ENCODE results near the gene SARS1.

The SARS1 gene

DNA sequence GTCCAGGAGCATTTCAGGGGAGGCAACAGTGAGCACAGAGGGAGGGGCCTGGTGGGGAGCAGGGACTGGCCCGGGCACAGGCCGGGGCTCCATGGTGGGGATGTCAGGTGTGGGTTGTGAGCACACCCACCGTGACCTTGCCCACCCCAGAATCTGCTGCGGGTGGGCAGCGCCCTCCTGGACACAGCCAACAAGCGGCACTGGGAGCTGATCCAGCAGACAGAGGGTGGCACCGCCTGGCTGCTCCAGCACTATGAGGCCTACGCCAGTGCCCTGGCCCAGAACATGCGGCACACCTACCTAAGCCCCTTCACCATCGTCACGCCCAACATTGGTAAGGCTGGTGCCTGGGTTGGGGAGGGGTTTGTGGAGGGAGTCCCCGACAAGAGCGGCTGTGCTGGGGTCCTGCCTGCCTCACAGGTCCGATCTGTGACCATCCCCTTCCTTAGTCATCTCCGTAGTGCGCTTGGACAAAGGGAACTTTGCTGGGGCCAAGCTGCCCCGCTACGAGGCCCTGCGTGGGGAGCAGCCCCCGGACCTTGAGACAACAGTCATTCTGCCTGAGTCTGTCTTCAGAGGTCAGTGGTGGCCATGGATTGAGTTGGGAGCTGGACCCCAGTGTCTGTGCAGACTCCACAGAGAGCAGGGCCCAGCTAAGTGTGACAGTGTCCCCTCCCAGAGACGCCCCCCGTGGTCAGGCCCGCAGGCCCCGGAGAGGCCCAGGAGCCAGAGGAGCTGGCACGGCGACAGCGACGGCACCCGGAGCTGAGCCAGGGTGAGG, 54.9 kb downstream of the SARS1 start:
- TF ChIP-seq, protein P1, sequence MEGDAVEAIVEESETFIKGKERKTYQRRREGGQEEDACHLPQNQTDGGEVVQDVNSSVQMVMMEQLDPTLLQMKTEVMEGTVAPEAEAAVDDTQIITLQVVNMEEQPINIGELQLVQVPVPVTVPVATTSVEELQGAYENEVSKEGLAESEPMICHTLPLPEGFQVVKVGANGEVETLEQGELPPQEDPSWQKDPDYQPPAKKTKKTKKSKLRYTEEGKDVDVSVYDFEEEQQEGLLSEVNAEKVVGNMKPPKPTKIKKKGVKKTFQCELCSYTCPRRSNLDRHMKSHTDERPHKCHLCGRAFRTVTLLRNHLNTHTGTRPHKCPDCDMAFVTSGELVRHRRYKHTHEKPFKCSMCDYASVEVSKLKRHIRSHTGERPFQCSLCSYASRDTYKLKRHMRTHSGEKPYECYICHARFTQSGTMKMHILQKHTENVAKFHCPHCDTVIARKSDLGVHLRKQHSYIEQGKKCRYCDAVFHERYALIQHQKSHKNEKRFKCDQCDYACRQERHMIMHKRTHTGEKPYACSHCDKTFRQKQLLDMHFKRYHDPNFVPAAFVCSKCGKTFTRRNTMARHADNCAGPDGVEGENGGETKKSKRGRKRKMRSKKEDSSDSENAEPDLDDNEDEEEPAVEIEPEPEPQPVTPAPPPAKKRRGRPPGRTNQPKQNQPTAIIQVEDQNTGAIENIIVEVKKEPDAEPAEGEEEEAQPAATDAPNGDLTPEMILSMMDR (IDR thresholded peaks at IDR 0.05), result no peak
- Histone ChIP-seq H3K4me2 (ENCODE audit: low read length) (no peak overlapping the region), H3K27me3 (ENCODE audit: control insufficient read depth, insufficient read depth, low read length) (no peaks in the 10 kb centered on the region), H3K9me3 (ENCODE audit: control insufficient read depth, low read length) (no peaks in the 10 kb centered on the region), H3K27ac (no peak overlapping the region), H2AFZ (no peak overlapping the region), H3K4me3 (ENCODE audit: low read depth, low read length) (no peak overlapping the region), H3K79me2 (no peaks in the 10 kb centered on the region), H3K36me3 (ENCODE audit: control insufficient read depth, insufficient read depth, low read length) (no peaks in the 10 kb centered on the region), H3K4me1 (no peaks in the 10 kb centered on the region), H3K9ac (no peak overlapping the region)

DNA sequence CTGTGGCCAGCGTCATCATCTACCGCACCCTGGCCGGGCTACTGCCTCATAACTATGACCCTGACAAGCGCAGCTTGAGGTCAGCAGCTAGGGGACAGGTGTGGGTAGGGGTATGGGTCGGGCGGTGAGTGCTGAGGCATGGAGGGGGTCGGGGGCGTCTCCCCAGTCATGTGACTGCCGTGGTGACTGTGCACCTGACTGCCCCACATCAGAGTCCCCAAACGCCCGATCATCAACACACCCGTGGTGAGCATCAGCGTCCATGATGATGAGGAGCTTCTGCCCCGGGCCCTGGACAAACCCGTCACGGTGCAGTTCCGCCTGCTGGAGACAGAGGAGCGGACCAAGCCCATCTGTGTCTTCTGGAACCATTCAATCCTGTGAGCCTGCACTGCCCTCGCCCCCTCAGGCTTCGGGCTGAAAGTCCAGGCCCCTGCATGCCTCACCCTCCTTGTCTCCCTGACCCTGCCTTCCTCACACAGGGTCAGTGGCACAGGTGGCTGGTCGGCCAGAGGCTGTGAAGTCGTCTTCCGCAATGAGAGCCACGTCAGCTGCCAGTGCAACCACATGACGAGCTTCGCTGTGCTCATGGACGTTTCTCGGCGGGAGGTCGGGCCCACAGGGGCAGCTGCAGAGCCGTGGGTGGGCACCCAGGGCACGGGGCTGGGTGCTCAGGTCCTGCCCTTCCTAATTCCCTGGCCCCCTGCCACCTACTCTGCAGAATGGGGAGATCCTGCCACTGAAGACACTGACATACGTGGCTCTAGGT, 55.7 kb downstream of the SARS1 start:
- Histone ChIP-seq H3K27me3 (ENCODE audit: control insufficient read depth, insufficient read depth, low read length) (no peaks in the 10 kb centered on the region), H3K9ac (no peak overlapping the region), H3K27ac (no peak overlapping the region), H3K4me2 (ENCODE audit: low read length) (no peak overlapping the region), H3K79me2 (no peaks in the 10 kb centered on the region), H3K4me3 (ENCODE audit: low read depth, low read length) (no peak overlapping the region), H3K9me3 (ENCODE audit: control insufficient read depth, low read length) (no peaks in the 10 kb centered on the region), H2AFZ (no peak overlapping the region), H3K4me1 (no peaks in the 10 kb centered on the region), H3K36me3 (ENCODE audit: control insufficient read depth, insufficient read depth, low read length) (no peaks in the 10 kb centered on the region)
- TF ChIP-seq, protein P1 (IDR thresholded peaks at IDR 0.05), result no peak

DNA sequence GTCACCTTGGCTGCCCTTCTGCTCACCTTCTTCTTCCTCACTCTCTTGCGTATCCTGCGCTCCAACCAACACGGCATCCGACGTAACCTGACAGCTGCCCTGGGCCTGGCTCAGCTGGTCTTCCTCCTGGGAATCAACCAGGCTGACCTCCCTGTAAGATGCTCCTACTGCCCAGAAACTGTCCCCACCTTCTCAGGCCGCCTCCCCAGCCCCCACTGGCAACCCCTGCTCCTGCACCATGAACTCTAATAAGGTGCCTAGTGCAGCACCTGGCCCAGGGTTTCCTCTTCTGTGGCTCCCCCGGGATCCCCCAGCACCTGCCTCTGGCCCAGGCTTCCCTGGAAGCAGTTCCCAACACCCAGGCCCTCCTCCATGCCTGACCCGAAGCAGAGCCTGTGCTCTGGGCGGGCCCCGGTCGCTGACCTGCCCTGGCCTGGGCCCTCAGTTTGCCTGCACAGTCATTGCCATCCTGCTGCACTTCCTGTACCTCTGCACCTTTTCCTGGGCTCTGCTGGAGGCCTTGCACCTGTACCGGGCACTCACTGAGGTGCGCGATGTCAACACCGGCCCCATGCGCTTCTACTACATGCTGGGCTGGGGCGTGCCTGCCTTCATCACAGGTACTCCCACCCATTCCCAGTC, 56.4 kb downstream of the SARS1 start:
- TF ChIP-seq, protein P1 (IDR thresholded peaks at IDR 0.05), result no peak
- H3K4me2 ChIP-seq (ENCODE audit: low read length), result no peak overlapping the region
- H2AFZ ChIP-seq, result no peak overlapping the region
- no peak overlapping the region for H3K4me3 ChIP-seq (ENCODE audit: low read depth, low read length)
- no peaks in the 10 kb centered on the region for H3K9me3 ChIP-seq (ENCODE audit: control insufficient read depth, low read length)
- H3K4me1 ChIP-seq, result no peaks in the 10 kb centered on the region
- H3K9ac ChIP-seq, result no peak overlapping the region
- no peaks in the 10 kb centered on the region for H3K36me3 ChIP-seq (ENCODE audit: control insufficient read depth, insufficient read depth, low read length)
- no peak overlapping the region for H3K27ac ChIP-seq
- no peaks in the 10 kb centered on the region for H3K27me3 ChIP-seq (ENCODE audit: control insufficient read depth, insufficient read depth, low read length)
- no peaks in the 10 kb centered on the region for H3K79me2 ChIP-seq

DNA sequence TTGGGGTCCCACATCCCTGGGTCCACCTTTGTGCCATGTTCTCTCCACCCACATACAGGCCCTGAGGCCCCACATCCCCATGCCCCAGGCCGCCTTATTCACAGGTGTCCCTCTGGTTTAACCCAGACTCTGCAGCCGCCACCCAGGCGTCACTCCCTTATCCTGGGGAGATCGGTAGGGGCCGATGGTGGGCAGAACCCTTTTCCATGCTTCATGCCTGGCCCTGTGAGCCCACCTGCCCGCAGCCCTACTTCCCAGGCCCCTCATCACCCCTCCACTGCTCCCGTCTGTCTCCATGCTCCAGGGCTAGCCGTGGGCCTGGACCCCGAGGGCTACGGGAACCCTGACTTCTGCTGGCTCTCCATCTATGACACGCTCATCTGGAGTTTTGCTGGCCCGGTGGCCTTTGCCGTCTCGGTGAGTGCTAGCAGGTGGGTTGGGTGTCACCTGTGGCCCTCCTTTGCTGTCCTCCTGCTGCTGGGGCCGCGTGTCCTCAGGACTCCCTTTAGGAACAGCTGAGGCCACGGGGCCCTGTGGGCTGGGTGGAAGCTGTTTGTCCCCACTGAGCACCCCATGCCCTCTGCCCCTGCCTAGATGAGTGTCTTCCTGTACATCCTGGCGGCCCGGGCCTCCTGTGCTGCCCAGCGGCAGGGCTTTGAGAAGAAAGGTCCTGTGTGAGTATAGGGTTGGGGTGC, 57.1 kb downstream of the SARS1 start:
- Histone ChIP-seq H3K79me2 (no peaks in the 10 kb centered on the region), H3K4me1 (no peaks in the 10 kb centered on the region), H3K4me2 (ENCODE audit: low read length) (no peak overlapping the region), H3K36me3 (ENCODE audit: control insufficient read depth, insufficient read depth, low read length) (no peaks in the 10 kb centered on the region), H3K9ac (no peak overlapping the region), H3K27me3 (ENCODE audit: control insufficient read depth, insufficient read depth, low read length) (no peaks in the 10 kb centered on the region), H3K4me3 (ENCODE audit: low read depth, low read length) (no peak overlapping the region), H2AFZ (no peak overlapping the region), H3K27ac (no peak overlapping the region), H3K9me3 (ENCODE audit: control insufficient read depth, low read length) (no peaks in the 10 kb centered on the region)
- TF ChIP-seq, protein P1 (IDR thresholded peaks at IDR 0.05), result no peak
